Measurements from ENCODE around the gene HOXD3. TPM values are rescaled to one million over a fixed set of nuclear protein-coding genes. Genes with fewer than 3 reads are reported as not detected.

Gene HOXD3
- total RNA-seq, 2 experiments from 2014 or later: not detected

DNA sequence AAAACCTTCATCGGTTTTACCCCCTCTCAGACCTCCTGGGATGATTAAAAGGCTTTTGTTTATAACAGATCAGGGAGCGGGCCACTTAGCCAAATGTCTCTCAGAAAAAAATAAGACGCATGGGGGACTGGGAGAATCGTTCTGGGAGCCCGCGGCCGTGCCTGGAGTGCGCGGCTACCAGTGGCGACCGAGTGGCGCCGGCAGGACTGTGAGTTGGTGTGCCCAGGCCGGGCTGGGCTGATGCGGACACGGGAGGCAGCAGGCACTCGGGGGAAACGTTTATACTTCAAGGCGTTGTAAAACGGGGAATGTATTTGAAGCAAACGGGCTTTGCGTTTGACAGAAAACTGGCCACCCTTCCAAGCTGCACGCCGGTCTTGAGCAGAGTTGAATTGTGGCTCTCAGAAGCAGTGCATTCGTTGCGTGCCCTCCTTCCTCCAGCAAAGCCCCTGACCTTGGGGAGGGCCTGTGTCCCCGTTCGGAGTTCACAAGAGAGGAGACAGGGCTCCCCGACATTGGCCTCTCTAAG, 45.2 kb upstream of the HOXD3 start:
- H3K4me1 ChIP-seq (ENCODE audit: insufficient read depth, low read length): peaks cover 17% of the 10 kb centered on the region
- H3K27ac Mint-ChIP-seq: no peak overlapping the region
- H3K27me3 ChIP-seq (ENCODE audit: control insufficient read depth in 1 of 2, insufficient read depth in 2 of 2, low read length in 2 of 2): peaks cover 89 to 94% of the 10 kb centered on the region in 2 experiments
- DNase-seq (no peak), ATAC-seq (ENCODE audit: poor library complexity) (no peak)
- H3K4me3 ChIP-seq (ENCODE audit: low read length): no peak overlapping the region
- CTCF ChIA-PET: interaction anchor here (1.7 kb wide), 1 partner anchor 15 kb away, joined by 4 read pairs; no protein-coding TSS in a partner anchor
- H3K36me3 ChIP-seq (ENCODE audit: insufficient read depth, low read length): no peaks in the 10 kb centered on the region
- H3K4me3 Mint-ChIP-seq: peak overlapping the region; percentile 20
- peaks cover 15% of the 10 kb centered on the region for H3K4me1 Mint-ChIP-seq (ENCODE audit: low read depth)
- TF ChIP-seq, protein P1, sequence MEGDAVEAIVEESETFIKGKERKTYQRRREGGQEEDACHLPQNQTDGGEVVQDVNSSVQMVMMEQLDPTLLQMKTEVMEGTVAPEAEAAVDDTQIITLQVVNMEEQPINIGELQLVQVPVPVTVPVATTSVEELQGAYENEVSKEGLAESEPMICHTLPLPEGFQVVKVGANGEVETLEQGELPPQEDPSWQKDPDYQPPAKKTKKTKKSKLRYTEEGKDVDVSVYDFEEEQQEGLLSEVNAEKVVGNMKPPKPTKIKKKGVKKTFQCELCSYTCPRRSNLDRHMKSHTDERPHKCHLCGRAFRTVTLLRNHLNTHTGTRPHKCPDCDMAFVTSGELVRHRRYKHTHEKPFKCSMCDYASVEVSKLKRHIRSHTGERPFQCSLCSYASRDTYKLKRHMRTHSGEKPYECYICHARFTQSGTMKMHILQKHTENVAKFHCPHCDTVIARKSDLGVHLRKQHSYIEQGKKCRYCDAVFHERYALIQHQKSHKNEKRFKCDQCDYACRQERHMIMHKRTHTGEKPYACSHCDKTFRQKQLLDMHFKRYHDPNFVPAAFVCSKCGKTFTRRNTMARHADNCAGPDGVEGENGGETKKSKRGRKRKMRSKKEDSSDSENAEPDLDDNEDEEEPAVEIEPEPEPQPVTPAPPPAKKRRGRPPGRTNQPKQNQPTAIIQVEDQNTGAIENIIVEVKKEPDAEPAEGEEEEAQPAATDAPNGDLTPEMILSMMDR (IDR thresholded peaks at IDR 0.05): no peak
- H3K9me3 ChIP-seq (ENCODE audit: control insufficient read depth in 1 of 2, insufficient read depth in 1 of 2, low read length in 2 of 2): peaks cover 13 to 65% of the 10 kb centered on the region in 2 experiments
- no peaks in the 10 kb centered on the region for H3K9me3 Mint-ChIP-seq
- H3K27me3 Mint-ChIP-seq: peaks cover 92% of the 10 kb centered on the region
- peaks cover 9% of the 10 kb centered on the region for H3K36me3 Mint-ChIP-seq (ENCODE audit: low read depth)
- POLR2A ChIA-PET: no interaction called here
- no peak overlapping the region for H3K27ac ChIP-seq (ENCODE audit: low read depth in 1 of 2, low read length in 2 of 2)
- intact Hi-C loops (cut with DNase I, micrococcal nuclease): loop anchor here in 1 of 2 experiments (2.0 to 5.0 kb wide), 2 partner anchors 15 to 35 kb away; no protein-coding TSS in a partner anchor

DNA sequence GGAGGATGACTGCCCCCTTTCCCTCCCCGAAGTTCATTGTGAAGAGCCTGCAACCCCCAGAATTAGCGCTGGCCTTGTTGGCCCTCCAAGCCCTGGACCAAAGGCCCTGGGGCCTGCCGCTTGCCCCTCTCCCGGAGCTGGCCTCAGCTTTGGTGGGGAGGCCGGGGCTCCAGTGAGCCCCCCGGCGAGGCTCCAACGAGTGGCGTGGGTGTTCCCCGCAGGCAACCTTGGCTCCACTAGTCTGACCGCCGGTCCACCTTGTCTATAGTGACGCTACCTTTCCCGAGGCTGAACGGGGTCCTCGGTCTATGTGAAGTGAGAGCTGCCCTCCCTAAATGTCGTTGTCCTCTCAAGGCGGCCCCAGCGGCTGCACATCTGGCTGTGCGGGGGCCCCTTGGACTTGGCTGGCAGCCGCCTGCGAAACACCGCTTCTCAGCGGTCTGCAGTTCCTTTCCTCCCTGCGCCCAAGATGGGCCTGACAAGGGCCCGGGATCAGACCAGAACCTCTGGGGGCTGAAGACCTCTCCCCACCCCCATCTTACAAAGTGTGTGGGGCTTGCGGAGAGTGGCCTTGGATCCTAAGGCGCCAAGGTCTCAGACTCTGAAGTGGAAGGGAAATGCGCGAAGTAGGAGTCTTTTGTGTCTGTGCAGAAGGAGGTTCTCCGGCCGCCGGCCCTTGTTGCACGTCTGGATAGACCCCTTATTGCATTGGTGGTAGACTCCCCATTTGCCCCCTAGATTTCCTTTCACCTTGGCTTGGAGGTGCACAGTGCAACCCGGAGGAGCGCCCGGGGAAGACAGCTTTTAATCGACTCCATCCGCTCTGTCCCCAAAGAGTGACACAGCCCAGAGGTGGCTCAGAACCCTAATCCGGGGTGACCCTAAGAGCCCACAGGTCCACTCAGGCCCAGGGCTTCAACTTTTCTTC, 44.5 kb upstream of the HOXD3 start:
- H3K27me3 ChIP-seq (ENCODE audit: control insufficient read depth in 1 of 2, insufficient read depth in 2 of 2, low read length in 2 of 2): peaks cover 92 to 97% of the 10 kb centered on the region in 2 experiments
- ChIA-PET POLR2A (no interaction called here), CTCF (interaction anchor here (1.7 kb wide), 1 partner anchor 14 kb away, joined by 4 read pairs; no protein-coding TSS in a partner anchor)
- H3K9me3 Mint-ChIP-seq: no peaks in the 10 kb centered on the region
- H3K4me1 Mint-ChIP-seq (ENCODE audit: low read depth): peaks cover 11% of the 10 kb centered on the region
- peaks cover 12% of the 10 kb centered on the region for H3K4me1 ChIP-seq (ENCODE audit: insufficient read depth, low read length)
- no peak overlapping the region for H3K4me3 ChIP-seq (ENCODE audit: low read length)
- H3K36me3 Mint-ChIP-seq (ENCODE audit: low read depth): peaks cover 11% of the 10 kb centered on the region
- no peak overlapping the region for H3K27ac Mint-ChIP-seq
- peaks cover 13 to 68% of the 10 kb centered on the region in 2 experiments for H3K9me3 ChIP-seq (ENCODE audit: control insufficient read depth in 1 of 2, insufficient read depth in 1 of 2, low read length in 2 of 2)
- intact Hi-C loops (cut with DNase I, micrococcal nuclease): loop anchor here in 1 of 2 experiments (5.0 kb wide), 1 partner anchor 35 kb away; no protein-coding TSS in a partner anchor
- ATAC-seq (ENCODE audit: poor library complexity): no peak
- no peaks in the 10 kb centered on the region for H3K36me3 ChIP-seq (ENCODE audit: insufficient read depth, low read length)
- peaks cover 94% of the 10 kb centered on the region for H3K27me3 Mint-ChIP-seq
- peak overlapping the region; percentile 7 for H3K4me3 Mint-ChIP-seq
- H3K27ac ChIP-seq (ENCODE audit: low read depth in 1 of 2, low read length in 2 of 2): no peak overlapping the region
- no peak for DNase-seq
- TF ChIP-seq, protein P1 (IDR thresholded peaks at IDR 0.05): no peak

DNA sequence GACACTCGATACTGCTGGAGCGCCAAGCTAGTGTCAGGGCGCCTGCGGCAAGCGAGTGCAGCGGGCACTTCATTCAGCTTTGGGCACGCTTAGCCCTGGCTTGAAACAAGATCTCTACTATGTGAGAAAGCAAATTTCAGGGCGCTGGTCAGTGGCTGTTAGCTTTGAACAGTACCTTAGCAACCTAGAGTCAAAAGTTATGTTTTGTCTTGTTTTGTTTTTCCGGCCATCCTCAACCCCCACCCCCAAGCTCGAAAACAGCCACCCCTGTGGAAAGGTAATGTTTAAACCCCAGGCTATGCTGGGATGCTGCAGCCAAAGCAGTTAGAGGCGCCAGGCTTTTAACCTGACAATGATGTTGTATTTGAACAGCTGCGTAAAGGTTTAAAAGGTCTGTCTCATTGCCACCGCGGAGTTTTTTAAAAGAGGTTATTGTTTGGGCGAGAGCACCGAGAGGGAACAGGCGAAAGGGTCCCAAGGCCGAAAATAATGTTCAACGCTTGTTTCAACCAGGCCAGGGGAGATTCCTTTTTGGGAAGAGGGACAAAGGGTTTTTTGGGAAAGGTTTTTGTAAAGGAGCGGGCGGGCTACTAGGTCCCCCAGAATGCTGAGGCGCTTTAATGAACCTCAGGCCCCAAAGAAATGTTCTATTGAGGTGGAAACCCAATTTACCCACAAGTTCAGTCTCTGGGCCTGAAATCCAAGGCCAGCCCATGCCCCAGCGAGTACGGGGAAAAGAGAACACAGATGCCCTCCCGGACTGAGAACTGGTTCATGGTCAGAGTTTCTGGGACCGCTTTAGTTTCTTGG, 42.8 kb upstream of the HOXD3 start:
- H3K27ac Mint-ChIP-seq: no peak overlapping the region
- H3K36me3 ChIP-seq (ENCODE audit: insufficient read depth, low read length): no peaks in the 10 kb centered on the region
- peaks cover 7% of the 10 kb centered on the region for H3K4me1 ChIP-seq (ENCODE audit: insufficient read depth, low read length)
- DNase-seq: no peak
- H3K27ac ChIP-seq (ENCODE audit: low read depth in 1 of 2, low read length in 2 of 2): no peak overlapping the region
- peaks cover 13 to 73% of the 10 kb centered on the region in 2 experiments for H3K9me3 ChIP-seq (ENCODE audit: control insufficient read depth in 1 of 2, insufficient read depth in 1 of 2, low read length in 2 of 2)
- peaks cover 10% of the 10 kb centered on the region for H3K4me1 Mint-ChIP-seq (ENCODE audit: low read depth)
- TF ChIP-seq, protein P1 (IDR thresholded peaks at IDR 0.05): no peak
- H3K36me3 Mint-ChIP-seq (ENCODE audit: low read depth): peaks cover 17% of the 10 kb centered on the region
- CTCF ChIA-PET: interaction anchor here (1.3 kb wide), 1 partner anchor 13 kb away, joined by 4 read pairs; no protein-coding TSS in a partner anchor
- H3K27me3 ChIP-seq (ENCODE audit: control insufficient read depth in 1 of 2, insufficient read depth in 2 of 2, low read length in 2 of 2): peaks cover 99% of the 10 kb centered on the region in 2 experiments
- POLR2A ChIA-PET: no interaction called here
- H3K4me3 ChIP-seq (ENCODE audit: low read length): no peak overlapping the region
- no peaks in the 10 kb centered on the region for H3K9me3 Mint-ChIP-seq
- intact Hi-C loops (cut with DNase I, micrococcal nuclease): loop anchor here in 1 of 2 experiments (5.0 kb wide), 1 partner anchor 37 kb away; no protein-coding TSS in a partner anchor
- H3K4me3 Mint-ChIP-seq: no peak overlapping the region
- ATAC-seq (ENCODE audit: poor library complexity): no peak
- peaks cover 98% of the 10 kb centered on the region for H3K27me3 Mint-ChIP-seq

Measured in CD4-positive, alpha-beta T cell (primary cell).